T-helper 9 cell (primary cell): ENCODE measurements around the gene CNNM4.

Source experiments
- DNase-seq: peaks from one replicate; pipeline ENCODE4 v3.0.0-alpha.2; 2020

CNNM4 gene

GRCh38 chr2:96759548-96759947, 1.2 kb upstream of the CNNM4 start:
- no peak for DNase-seq

DNA sequence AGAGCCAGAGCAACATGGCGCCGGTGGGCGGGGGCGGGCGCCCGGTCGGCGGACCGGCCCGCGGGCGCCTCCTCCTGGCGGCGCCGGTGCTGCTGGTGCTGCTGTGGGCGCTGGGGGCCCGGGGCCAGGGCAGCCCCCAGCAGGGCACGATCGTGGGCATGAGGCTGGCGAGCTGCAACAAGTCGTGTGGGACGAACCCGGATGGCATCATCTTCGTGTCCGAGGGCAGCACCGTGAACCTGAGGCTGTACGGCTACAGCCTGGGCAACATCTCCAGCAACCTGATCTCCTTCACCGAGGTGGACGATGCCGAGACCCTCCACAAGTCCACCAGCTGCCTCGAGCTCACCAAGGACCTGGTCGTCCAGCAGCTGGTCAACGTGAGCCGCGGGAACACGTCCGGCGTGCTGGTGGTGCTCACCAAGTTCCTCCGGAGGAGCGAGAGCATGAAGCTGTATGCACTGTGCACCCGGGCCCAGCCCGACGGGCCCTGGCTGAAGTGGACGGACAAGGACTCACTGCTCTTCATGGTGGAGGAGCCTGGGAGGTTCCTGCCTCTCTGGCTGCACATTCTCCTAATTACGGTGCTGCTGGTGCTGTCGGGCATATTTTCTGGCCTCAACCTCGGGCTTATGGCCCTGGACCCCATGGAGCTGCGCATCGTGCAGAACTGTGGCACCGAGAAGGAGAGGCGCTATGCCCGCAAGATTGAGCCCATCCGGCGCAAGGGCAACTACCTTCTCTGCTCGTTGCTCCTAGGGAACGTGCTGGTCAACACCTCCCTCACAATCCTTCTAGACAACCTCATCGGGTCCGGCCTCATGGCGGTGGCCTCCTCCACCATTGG, 507 bp downstream of the CNNM4 start:
- DNase-seq, result no peak

GRCh38 chr2:96762529-96763311, 2.0 kb downstream of the CNNM4 start:
- no peak for DNase-seq

DNA sequence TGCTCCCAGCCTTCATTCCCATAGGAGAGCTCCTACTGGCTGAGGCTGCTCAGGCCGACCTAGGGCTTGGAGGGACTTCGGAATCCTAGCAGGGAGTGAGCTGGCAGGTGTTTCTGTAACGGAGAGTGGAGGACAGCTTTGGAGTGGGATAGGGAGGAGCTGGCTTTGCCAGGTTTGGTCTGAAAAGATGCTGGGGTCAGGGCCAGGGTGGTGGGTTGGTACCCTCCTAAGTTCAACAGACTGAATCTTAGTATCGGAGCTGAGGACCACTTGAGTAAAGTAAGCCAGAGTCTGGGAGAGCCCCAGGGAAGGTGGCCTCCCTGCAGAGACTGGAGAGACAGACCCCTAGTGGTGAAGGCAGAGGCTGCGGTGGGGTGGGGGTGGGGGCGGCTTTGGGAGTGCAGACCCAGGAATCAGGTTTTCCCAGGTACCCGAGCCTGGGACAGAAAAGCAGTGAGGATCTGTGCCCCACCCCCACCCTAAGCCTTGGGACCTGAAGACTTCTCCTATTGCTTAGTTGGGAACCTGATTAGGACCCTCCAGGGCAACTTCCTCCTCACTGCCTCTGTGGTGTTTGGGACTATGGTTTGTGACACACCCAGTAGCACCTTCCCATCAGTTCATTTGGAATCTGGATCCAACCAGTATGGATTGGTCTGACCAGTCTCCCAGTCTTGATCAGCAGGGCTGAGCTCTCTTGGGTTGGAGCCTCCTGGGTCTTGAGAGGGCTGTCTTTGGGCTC, 3.0 kb downstream of the CNNM4 start:
- no peak for DNase-seq

DNA sequence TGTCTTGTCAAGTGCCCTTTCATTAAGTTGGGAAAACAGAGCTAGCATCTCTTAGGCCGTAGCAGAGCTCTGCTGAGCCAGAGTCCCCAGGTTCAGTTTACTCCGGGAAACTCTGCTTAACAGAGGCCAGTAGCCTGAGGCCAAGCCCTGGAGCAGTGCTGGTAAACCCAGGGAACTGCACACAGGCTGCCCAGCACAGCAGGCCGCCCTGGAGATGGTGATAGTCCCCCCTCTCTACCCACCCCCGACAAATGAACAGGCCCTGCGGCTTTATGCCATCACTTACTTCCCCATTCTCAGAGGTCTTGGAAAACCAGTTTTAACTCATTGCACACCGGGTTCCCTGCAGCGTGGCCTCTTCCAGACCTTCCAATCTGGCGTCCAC, 3.5 kb downstream of the CNNM4 start:
- DNase-seq, result no peak

DNA sequence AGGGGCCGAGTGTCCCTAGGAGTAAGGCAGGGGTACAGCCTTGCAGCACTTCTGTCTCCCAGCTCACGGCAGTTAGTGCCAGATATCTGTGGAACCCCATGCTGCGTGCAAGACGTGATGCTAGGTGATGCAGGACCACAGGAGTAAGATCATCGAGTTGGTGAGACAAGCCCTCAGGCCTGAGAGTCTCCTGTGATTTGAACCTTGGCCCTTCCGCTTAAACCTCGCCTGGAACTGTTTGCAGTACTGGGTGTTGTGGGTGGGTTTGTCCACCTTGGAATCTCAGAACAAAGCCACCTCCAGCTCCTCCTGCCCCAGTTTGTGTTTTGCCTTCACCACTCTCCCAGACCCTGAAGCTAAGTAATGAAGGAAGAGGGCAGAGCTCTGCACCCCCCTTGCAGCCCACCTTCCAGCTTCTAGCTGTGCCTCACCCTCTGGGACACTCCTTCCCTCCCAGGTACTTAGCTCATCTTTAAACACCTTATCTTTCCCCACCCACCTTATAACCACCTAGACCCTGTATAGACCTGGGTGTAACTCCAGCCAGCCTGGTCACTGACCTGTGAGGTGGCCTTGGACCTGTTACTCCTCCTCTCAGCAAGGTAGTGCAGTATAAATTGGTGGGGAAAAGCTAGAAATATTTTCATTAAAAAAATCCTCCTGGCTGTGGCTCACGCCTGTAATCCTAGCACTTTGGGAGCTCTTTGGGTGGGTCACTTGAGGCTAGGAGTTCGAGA, 6.6 kb downstream of the CNNM4 start:
- no peak for DNase-seq

GRCh38 chr2:96768083-96768561, 7.4 kb downstream of the CNNM4 start:
- no peak for DNase-seq

GRCh38 chr2:96769814-96770213, 9.1 kb downstream of the CNNM4 start:
- no peak for DNase-seq

GRCh38 chr2:96770442-96771202, 9.9 kb downstream of the CNNM4 start:
- no peak for DNase-seq

DNA sequence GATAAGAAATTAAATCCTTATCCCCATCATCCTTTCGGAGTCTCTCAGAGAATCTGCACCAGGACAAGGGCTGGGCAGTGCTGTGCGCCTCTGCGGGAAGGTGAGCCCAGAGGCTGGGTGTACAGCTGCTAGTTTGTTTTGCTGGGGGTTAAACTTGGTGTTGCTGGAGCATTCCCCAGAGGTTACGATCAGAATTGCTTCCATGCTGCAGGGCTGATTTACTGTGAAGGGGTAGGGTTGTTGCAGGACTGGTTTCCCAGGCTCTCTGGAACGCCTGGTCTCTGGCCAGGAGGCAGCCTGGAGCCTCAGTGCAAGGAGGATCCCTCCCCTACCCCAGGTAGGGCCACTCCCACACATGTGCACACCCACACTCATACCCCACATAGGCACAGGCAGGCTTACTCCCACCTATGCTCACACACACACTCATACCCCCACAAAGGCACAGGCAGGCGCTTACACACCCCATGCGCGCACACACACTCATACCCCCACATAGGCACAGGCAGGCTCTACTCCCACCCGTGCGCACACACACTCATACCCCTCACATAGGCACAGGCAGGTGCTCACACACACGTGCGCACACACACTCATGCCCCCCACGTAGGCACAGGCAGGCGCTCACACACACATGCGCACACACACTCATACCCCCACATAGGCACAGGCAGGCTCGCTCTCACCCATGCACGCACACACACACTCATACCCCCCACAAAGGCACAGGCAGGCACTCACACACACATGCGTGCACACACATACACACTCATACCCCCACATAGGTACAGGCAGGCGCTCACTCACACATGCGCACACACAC, 11.3 kb downstream of the CNNM4 start:
- no peak for DNase-seq

GRCh38 chr2:96772903-96773671, 12.4 kb downstream of the CNNM4 start:
- no peak for DNase-seq

GRCh38 chr2:96773922-96774321, 13.2 kb downstream of the CNNM4 start:
- DNase-seq, result peak; percentile 35

- DNase-seq, result no peak
Measured at GRCh38 chr2:96775160-96775559, 14.5 kb downstream of the CNNM4 start.

DNA sequence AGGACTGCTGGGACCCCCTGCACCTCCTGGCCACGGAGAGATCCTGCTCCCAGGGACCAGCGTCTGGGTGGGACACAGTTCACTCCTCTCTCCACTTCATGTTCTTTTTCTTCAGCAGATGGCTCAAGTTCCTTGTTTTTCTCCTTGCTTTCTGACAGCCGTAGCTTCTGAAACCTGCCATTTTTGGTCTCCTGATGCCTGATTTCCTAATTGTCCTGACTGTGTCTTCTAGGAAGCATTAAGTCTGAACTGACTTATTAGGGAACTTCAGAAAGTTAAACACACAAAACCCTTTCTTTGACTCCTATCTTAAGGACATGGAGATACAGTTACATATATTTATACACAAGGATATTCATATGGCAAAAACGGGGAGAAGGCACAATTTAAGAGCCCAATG, 22.7 kb downstream of the CNNM4 start:
- no peak for DNase-seq

- no peak for DNase-seq
Measured at GRCh38 chr2:96787411-96787810, 26.7 kb downstream of the CNNM4 start.

- no peak for DNase-seq
Measured at GRCh38 chr2:96788442-96789244, 27.9 kb downstream of the CNNM4 start.

DNA sequence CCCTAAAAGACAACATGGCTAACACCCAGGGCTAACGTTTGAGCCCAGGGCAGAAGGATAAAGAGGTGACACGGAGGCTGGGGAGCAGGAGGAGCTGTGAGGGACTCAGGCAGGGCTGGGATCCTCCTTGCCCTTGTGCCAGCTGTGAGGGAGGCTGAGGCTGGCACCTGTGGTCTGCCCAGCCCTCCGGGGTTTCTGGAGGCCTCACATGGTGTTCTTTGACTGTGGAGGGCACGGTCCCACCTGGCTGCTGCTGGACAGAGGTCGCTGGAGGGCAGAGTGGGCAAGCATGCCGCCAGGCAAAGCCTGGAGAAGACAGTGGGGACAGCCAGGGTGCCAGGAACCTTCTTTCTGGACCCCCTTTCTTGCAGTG, 28.5 kb downstream of the CNNM4 start:
- no peak for DNase-seq

DNA sequence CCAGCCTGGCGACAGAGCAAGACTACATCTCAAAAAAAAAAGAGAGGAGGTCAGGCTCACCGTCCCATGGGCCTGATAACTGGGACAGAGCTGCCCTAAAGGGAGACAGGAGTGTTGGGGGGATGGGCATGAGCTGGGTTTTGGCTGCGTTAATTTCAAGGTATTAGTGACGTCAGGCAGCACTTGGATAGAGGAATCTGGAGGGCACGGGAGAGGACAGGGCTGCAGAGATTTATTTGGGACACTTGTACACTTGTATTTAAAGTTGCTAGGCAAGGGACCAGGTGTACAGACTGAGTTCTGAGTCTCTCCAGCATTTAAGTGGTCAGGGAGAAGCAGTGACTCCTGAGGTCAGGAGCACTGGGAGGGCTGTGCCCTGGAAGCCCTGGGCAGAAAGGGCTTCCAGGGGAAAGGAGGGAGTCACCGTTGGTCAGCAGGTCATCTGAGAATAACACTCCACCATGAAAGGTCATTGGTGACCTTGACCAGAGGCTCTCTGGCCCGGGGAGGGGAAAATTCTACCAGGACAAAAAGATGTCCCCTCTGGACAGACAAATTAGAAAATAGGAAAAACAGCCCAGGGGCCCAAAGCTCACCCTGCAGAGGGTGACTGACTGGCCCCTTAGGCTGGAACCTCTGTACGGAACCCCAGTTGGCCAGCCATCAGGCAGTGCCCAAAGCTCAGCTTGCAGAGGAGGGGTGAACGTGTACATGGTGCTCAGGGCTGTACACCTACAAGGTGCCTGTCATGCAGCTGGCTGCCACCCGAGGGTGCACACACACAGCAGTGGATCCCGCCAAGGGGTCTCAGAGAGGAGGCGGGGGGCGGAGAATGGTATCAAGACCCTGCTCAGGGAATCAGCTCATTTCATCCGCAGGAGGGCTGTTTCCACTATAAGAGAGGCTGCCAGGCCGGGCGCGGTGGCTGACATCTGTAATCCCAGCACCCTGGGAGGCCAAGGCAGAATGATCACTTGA, 32.4 kb downstream of the CNNM4 start:
- DNase-seq, result no peak
